Cerebellar nuclear complex (tissue), 1 donor: ENCODE results near the gene NPB.

Experiments
- DNase-seq, 2 experiments: peaks; one replicate each; lab custom pipeline; 2025; lab: John Stamatoyannopoulos, UW

Gene NPB

GRCh38 chr17:81902023-81902652 lies at the start of gene NPB:
NPB (plus strand) TSS chr17:81902238; CDS start chr17:81902278, 40 bp downstream.
- DNase-seq, result no peak

GRCh38 chr17:81854974-81855774 lies 46.9 kb upstream of the NPB start:
- DNase-seq, result no peak

- DNase-seq, result no peak
Measured at GRCh38 chr17:81858170-81858966, 43.7 kb upstream of the NPB start.

DNA sequence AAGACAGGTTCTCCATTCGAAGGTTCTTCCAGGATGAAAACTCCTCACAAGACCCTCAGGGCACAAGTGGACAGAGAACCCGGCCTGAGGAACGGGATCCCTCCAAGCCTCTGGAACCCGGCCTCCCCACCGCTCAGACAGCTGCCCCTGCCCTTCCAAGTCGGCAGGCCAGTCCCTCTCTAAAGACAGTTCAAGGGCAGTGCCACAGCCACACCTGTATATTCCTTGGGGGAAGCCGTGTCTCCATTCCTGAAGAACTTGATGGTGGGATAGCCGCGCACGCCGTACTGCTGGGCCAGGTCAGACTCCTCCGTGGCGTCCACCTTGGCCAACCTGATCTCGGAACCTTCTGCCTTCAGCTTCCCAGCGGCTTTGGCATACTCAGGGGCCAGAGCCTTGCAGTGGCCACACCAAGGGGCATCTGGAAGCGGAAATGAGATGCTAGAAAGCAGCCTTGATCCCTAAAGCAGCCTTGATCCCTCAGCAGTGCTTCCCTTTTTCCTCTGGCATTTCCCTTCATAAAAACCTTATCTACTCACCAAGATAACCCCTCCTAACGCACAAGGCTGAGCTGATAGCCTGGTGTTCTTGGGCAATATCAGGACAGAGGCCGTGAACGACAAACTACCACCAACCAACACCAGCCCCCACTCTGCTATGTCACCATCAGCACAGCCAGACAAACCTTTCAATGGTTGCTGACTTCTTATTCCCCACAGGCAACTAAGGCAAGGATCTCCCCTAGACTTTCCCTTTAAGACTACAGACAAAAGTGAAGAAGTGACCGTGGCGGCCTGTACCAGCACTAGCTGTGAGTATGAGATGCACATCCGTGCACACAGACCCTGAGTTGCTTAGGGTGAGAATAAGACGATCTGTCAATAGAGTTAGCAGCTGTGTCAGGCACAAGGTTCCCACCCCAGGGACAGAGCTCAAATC lies 42.8 kb upstream of the NPB start:
- DNase-seq, result no peak

DNA sequence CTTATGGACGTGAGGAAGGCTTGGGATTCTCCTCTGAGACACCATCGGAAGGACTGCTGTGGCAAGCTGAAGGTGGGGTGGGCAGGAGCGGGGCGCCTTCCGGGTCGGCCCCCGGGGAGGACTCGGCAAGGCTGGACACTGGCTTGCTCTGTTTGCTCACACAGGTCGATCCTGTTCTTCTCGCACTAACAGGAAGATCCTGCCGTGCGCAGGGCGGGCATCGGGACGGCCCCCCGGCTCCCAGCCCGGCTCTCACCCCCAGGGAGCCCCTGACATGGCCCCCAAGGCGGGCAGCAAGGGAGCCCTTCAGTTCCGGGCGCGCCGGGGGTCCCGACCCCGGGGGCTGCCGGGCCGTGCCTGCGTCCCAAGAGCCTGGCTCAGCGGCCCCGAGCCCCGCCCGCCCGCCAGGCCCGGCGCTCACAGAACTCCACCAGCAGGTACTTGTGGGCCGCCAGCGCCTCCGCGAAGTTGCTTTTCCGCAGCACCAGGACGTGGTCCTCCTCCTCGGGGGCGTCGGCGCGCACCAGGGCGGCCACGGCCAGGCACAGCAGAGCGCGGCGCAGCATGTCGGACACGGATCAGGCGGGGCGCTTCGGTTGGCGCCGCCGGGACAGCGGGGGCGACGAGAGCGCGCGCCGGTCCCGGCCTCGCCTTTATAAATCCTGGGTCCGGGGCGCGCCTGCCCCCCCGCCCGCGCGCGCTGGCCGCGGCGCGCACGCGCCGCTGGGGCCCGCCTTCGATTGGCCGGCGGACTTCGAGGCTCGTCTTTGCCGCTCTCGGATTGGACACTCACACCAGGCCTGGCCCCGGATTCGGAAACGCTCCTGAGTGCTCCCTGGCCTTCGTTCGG lies 41.9 kb upstream of the NPB start, which contains the start of gene P4HB:
Gene P4HB, minus strand, starts transcription at position 630 of the 850 bp plus-strand sequence. Its CDS starts 64 bp downstream, at position 566.
- DNase-seq, result no peak

- DNase-seq, result peak; percentile 98 to 99
Measured at GRCh38 chr17:81860756-81861568, 41.1 kb upstream of the NPB start.

- no peak for DNase-seq
Measured at GRCh38 chr17:81863123-81863675, 38.8 kb upstream of the NPB start.

GRCh38 chr17:81863833-81864768 lies 37.9 kb upstream of the NPB start:
- DNase-seq, result no peak

GRCh38 chr17:81865358-81865732 lies 36.7 kb upstream of the NPB start:
- DNase-seq, result no peak

DNA sequence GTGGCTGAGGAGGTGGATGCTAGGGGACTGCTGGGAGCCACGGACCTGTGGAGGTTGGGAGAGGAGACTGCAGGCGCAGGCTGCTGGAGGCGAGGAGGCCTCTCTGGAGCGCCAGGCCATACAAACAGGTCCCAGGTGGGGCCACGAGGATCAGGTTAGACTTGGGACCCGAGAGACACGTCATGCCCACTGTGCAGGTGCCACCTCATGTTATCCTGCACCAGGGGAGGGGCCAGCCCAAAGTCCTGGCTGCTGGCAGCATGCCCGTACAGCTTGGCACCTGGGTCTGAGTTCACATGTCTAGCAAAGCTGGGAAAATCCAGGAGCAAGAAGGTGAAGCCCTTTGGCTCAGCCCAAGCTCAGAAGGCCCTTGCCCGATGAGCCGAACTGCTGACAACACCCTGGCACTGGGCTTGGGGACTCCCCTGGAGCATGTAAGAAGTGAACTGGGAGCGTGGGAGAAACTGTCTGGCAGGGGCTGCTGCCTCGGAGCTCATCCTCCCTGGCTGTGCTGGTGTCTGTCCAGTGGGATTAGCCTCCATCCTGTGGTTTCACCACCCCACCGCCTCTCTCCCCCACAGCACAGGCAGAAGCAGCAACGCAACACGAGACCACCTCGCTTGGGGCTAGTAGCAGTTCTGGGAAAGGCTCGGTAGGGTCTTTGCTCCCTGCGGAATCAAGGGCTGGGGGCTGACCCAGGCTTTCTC lies 36.2 kb upstream of the NPB start:
- no peak for DNase-seq

DNA sequence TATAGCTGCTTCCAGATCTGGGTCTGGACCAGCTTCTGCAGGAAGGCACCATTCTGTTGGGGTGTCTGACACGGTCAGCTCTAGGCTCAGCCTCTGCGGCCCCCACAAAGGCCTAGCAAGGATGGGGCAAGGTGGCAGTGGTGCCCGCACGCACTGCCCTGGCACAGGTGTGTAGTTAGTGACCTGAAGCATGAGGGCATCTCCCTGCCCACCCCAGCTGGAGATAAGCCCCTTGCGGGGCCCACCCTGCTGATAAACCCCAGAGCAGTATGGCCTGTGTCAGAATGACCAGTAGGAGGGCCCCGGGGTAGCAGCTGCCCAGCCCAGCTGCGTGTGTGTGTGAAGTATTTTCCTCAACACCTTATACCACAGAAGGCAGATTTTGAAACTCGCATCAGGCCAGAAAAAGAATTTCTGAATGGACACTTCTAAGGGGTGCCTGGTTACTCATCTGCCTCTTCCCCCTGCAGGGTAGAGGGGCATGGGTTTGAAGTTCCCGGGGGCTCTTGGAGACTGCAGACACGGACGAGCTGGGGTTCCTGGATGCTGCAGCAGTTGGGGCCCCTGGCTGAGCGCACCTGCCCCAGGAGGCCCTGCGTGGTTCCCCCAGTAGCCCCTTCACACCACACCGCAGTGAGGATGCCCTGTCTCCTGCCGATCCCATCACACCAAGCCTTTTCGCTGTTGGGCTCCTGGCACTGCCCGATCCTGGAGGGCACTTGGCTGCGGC lies 35.4 kb upstream of the NPB start:
- no peak for DNase-seq

- no peak for DNase-seq
Measured at GRCh38 chr17:81867170-81867990, 34.7 kb upstream of the NPB start.

GRCh38 chr17:81867991-81868673 lies 33.9 kb upstream of the NPB start:
- DNase-seq, result no peak

GRCh38 chr17:81868674-81869220 lies 33.3 kb upstream of the NPB start:
- DNase-seq, result no peak
